ENCODE results near the gene PLB1.

PLB1 gene

GRCh38 chr2:28565720-28566295 is 69.9 kb downstream of the PLB1 start:
- no peak for DNase-seq (ENCODE audit: low read depth in 3 of 3)

- peak; percentile 81 to 83 (median 82) for DNase-seq (ENCODE audit: low read depth in 3 of 3)
Measured at GRCh38 chr2:28566521-28567041, 70.7 kb downstream of the PLB1 start.

GRCh38 chr2:28567061-28567471 is 71.2 kb downstream of the PLB1 start:
- no peak for DNase-seq (ENCODE audit: low read depth in 3 of 3)

- DNase-seq (ENCODE audit: low read depth in 3 of 3) = no peak
Measured at GRCh38 chr2:28568036-28568435, 72.2 kb downstream of the PLB1 start.

GRCh38 chr2:28568533-28568932 is 72.7 kb downstream of the PLB1 start:
- DNase-seq (ENCODE audit: low read depth in 3 of 3) = no peak

GRCh38 chr2:28570431-28570830 is 74.6 kb downstream of the PLB1 start:
- no peak for DNase-seq (ENCODE audit: low read depth in 3 of 3)

GRCh38 chr2:28576714-28577113 is 80.9 kb downstream of the PLB1 start:
- DNase-seq (ENCODE audit: low read depth in 3 of 3) = no peak

- DNase-seq (ENCODE audit: low read depth in 3 of 3) = no peak
Measured at GRCh38 chr2:28577791-28578680, 82.2 kb downstream of the PLB1 start.

GRCh38 chr2:28578774-28579173 is 82.9 kb downstream of the PLB1 start:
- DNase-seq (ENCODE audit: low read depth in 3 of 3) = no peak

- DNase-seq (ENCODE audit: low read depth in 3 of 3) = no peak
Measured at GRCh38 chr2:28579606-28580005, 83.7 kb downstream of the PLB1 start.

GRCh38 chr2:28580078-28580477 is 84.2 kb downstream of the PLB1 start:
- DNase-seq (ENCODE audit: low read depth in 3 of 3) = no peak

- no peak for DNase-seq (ENCODE audit: low read depth in 3 of 3)
Measured at GRCh38 chr2:28581312-28581711, 85.5 kb downstream of the PLB1 start.

- DNase-seq (ENCODE audit: low read depth in 3 of 3) = no peak
Measured at GRCh38 chr2:28582152-28582551, 86.3 kb downstream of the PLB1 start.

- no peak for DNase-seq (ENCODE audit: low read depth in 3 of 3)
Measured at GRCh38 chr2:28582595-28582994, 86.7 kb downstream of the PLB1 start.

- peak; percentile 45 to 73 (median 58) for DNase-seq (ENCODE audit: low read depth in 3 of 3)
Measured at GRCh38 chr2:28583899-28584553, 88.2 kb downstream of the PLB1 start.

- DNase-seq (ENCODE audit: low read depth in 3 of 3) = peak in 1 of 3 experiments; percentile 34
Measured at GRCh38 chr2:28586867-28587266, 91.0 kb downstream of the PLB1 start.

- no peak for DNase-seq (ENCODE audit: low read depth in 3 of 3)
Measured at GRCh38 chr2:28587526-28588291, 91.8 kb downstream of the PLB1 start.

GRCh38 chr2:28588292-28588670 is 92.4 kb downstream of the PLB1 start:
- no peak for DNase-seq (ENCODE audit: low read depth in 3 of 3)

- DNase-seq (ENCODE audit: low read depth in 3 of 3) = no peak
Measured at GRCh38 chr2:28589746-28590463, 94.0 kb downstream of the PLB1 start.

GRCh38 chr2:28590496-28591301 is 94.8 kb downstream of the PLB1 start:
- DNase-seq (ENCODE audit: low read depth in 3 of 3) = no peak

All from stimulated activated CD4-positive, alpha-beta T cell treated with anti-CD3 and anti-CD28 coated beads, TNF-alpha, amount 100 ng/mL, for 4 hours (primary cell).